AG04449 (cell line): ENCODE measurements around the gene SYCN.

ENCODE experiments used
- CTCF ChIA-PET: fragments of 350-600 bp; formaldehyde crosslinking; extraction: SDS; loops from one replicate; lab custom pipeline; 2021; ENCODE audit warnings: antibody characterized with exemption; lab: Yijun Ruan, JAX
- POLR2A ChIA-PET: fragments of 400-600, 350-600 bp; formaldehyde crosslinking; extraction: SDS; loops from one replicate; lab custom pipeline; 2020; ENCODE audit warnings: antibody characterized with exemption, inconsistent platforms; lab: Yijun Ruan, JAX
- DNase-seq: peaks from one replicate; pipeline ENCODE4 v3.0.0-alpha.2; 2010; ENCODE audit warnings: low read depth, low spot score
- H3K4me3 ChIP-seq: 2 replicates; pipeline ENCODE4 v1.5.1; 2011; ENCODE audit warnings: low read depth, mild to moderate bottlenecking, control low read depth, low read length
- CTCF ChIP-seq: IDR thresholded peaks from one replicate; pipeline ENCODE4 v1.5.1; 2011; ENCODE audit warnings: mild to moderate bottlenecking, moderate library complexity, low read length, control low read depth, inconsistent platforms; ENCODE audit not compliant: insufficient read depth; ENCODE audit errors: missing control alignments

Gene SYCN

GRCh38 chr19:39211731-39212374 lies 7.8 kb upstream of the SYCN start:
- H3K4me3 ChIP-seq = no peak overlapping the region
- POLR2A ChIA-PET = no interaction called here
- TF ChIP-seq CTCF = no peak
- CTCF ChIA-PET = interaction anchor here (2.4 kb wide), 1 partner anchor 116 kb away, joined by 9 read pairs; no protein-coding TSS in a partner anchor
- DNase-seq = no peak

- no peak overlapping the region for H3K4me3 ChIP-seq
- CTCF ChIA-PET = no interaction called here
- no peak for DNase-seq
- TF ChIP-seq CTCF = no peak
- POLR2A ChIA-PET = no interaction called here
Measured at GRCh38 chr19:39209196-39209595, 5.1 kb upstream of the SYCN start.

- DNase-seq = no peak
- H3K4me3 ChIP-seq = no peak overlapping the region
- TF ChIP-seq CTCF = no peak
- ChIA-PET CTCF (no interaction called here), POLR2A (no interaction called here)
Measured at GRCh38 chr19:39208175-39208795, 4.2 kb upstream of the SYCN start.

GRCh38 chr19:39207293-39207836 lies 3.3 kb upstream of the SYCN start:
- TF ChIP-seq CTCF = no peak
- POLR2A ChIA-PET = no interaction called here
- no peak overlapping the region for H3K4me3 ChIP-seq
- DNase-seq = no peak
- CTCF ChIA-PET = no interaction called here

GRCh38 chr19:39206122-39206521 lies 2.1 kb upstream of the SYCN start:
- CTCF ChIA-PET = no interaction called here
- POLR2A ChIA-PET = no interaction called here

More at GRCh38 chr19:39206122-39206521, 2.1 kb upstream of the SYCN start:
- no peak for TF ChIP-seq CTCF
- no peak for DNase-seq
- H3K4me3 ChIP-seq = no peak overlapping the region
